ENCODE measurements around the gene SPG7. TPM values are rescaled to one million over a fixed set of nuclear protein-coding genes. Genes with fewer than 3 reads are reported as not detected.

The SPG7 gene
- total and polyA plus RNA-seq, 9 of the 15 experiments (the other 6 are each of a cell fraction or from before 2014, with no cell fraction given) = 5.8 to 89.1 (median 49.4) TPM

- Histone ChIP-seq H4K20me1 (replicated peaks; ENCODE audit: control insufficient read depth, insufficient read depth, low read length) (peaks cover 46% of the 10 kb centered on the region), H3K36me3 (ENCODE audit: control insufficient read depth, insufficient read depth, low read length) (peaks cover 63% of the 10 kb centered on the region), H3K9me3 (replicated peaks; ENCODE audit: control insufficient read depth, insufficient read depth, low read depth, low read length) (0 out of 2 replicates have a peak, but pooled peaks cover 2% of the 10 kb centered on the region), H2AFZ (ENCODE audit: low read depth, low read length) (peak within 1 kb of the TSS; percentile 87), H3K9me1 (ENCODE audit: control insufficient read depth, insufficient read depth, low read length) (peaks cover 6% of the 10 kb centered on the region), H3K4me1 (replicated peaks in 1 of 2; ENCODE audit: control insufficient read depth in 2 of 2, insufficient read depth in 2 of 2, low read length in 2 of 2) (peaks cover 35 to 62% of the 10 kb centered on the region in 2 experiments; a peak in 4 of 5 replicates), H3K27me3 (ENCODE audit: control insufficient read depth in 2 of 2, insufficient read depth in 2 of 2, low read length in 2 of 2) (no peaks in the 10 kb centered on the region; a peak in 1 of 5 replicates), H3K9ac (ENCODE audit: insufficient read depth in 1 of 2, low read depth in 2 of 2, low read length in 2 of 2) (peak within 1 kb of the TSS; percentile 95 to 96), H3K79me2 (ENCODE audit: control insufficient read depth, insufficient read depth, low read length) (peaks cover 51% of the 10 kb centered on the region), H3K4me3 (peak within 1 kb of the TSS; percentile 84), H3K4me2 (ENCODE audit: insufficient read depth, low read length) (peak within 1 kb of the TSS; percentile 99), H3K27ac (ENCODE audit: extremely low read depth, low read depth, low read length) (peak within 1 kb of the TSS; percentile 94)
- CTCF ChIA-PET (ENCODE audit: low intra/inter-chr PET ratio) = no interaction called here
- BruUV-seq (replicated peaks) = TSS peak; percentile 59
- ATAC-seq = peak; percentile 85
- in situ Hi-C loops (cut with MboI) (no loop called here), intact Hi-C loops (cut with micrococcal nuclease) (loop anchor here (10.0 kb wide), 1 partner anchor 756 kb away; the partner anchor contains the start of gene CDT1)
- peak; percentile 80 for FAIRE-seq
- DNase-seq (ENCODE audit: extremely low read depth in 1 of 4, low spot score in 3 of 4) = peak; percentile 93 to 97 (median 95)
- WGBS (ENCODE audit: insufficient coverage, low coverage, missing lambda C conversion rate) = under 1% methylated on average over 68 of the region's 87 CpGs
- POLR2A ChIA-PET = interaction anchor here (0.6 to 1.9 kb wide), 7 partner anchors 8 to 750 kb away, joined by 3 to 4 read pairs (median 3); no protein-coding TSS in a partner anchor
- TF ChIP-seq POLR2H (tag; IDR thresholded peaks at IDR 0.05; ENCODE audit: low read depth) = peak; percentile 97
- TF ChIP-seq RAD21 (CRISPR knock-in tag; conservative IDR thresholded peaks at IDR 0.05 in 1 of 2, IDR thresholded peaks at IDR 0.05 in 1 of 2) = no peak
- no peak for TF ChIP-seq GABPB2 (CRISPR knock-in tag; conservative IDR thresholded peaks at IDR 0.05)
- TF ChIP-seq ZNF24 (IDR thresholded peaks at IDR 0.05) = no peak; the same call in 1 of the 2 replicates
- TF ChIP-seq RFX5 (IDR thresholded peaks at IDR 0.05; ENCODE audit: low read depth, low read length) = no peak
- no peak for TF ChIP-seq OTX1 (CRISPR knock-in tag; IDR thresholded peaks at IDR 0.05)
- TF ChIP-seq THRA (IDR thresholded peaks at IDR 0.05) = no peak
- TF ChIP-seq SAFB (IDR thresholded peaks at IDR 0.05; ENCODE audit: borderline replicate concordance, low read depth, low read length) = no peak
- TF ChIP-seq ZFPM2 (CRISPR knock-in tag; IDR thresholded peaks at IDR 0.05) = no peak
- TF ChIP-seq, protein P1, sequence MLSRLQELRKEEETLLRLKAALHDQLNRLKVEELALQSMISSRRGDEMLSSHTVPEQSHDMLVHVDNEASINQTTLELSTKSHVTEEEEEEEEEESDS (CRISPR knock-in tag; IDR thresholded peaks at IDR 0.05) = no peak
- TF ChIP-seq WHSC1 (IDR thresholded peaks at IDR 0.05; ENCODE audit: low read length) = no peak
- TF ChIP-seq ATF2 (CRISPR knock-in tag; IDR thresholded peaks at IDR 0.05) = 0 out of 2 replicates have a peak, but pooled peaks have one; percentile 52
- TF ChIP-seq, protein P2, sequence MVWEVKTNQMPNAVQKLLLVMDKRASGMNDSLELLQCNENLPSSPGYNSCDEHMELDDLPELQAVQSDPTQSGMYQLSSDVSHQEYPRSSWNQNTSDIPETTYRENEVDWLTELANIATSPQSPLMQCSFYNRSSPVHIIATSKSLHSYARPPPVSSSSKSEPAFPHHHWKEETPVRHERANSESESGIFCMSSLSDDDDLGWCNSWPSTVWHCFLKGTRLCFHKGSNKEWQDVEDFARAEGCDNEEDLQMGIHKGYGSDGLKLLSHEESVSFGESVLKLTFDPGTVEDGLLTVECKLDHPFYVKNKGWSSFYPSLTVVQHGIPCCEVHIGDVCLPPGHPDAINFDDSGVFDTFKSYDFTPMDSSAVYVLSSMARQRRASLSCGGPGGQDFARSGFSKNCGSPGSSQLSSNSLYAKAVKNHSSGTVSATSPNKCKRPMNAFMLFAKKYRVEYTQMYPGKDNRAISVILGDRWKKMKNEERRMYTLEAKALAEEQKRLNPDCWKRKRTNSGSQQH (CRISPR knock-in tag; IDR thresholded peaks at IDR 0.05) = no peak
- peak; percentile 72 to 74 for TF ChIP-seq FOXK2 (conservative IDR thresholded peaks at IDR 0.05 in 1 of 2, IDR thresholded peaks at IDR 0.05 in 1 of 2; ENCODE audit: low read depth in 2 of 2)
- TF ChIP-seq ZNF224 (CRISPR knock-in tag; IDR thresholded peaks at IDR 0.05) = no peak
- TF ChIP-seq ARID2 (IDR thresholded peaks at IDR 0.05) = no peak
- no peak for TF ChIP-seq MAFG (tag; conservative IDR thresholded peaks at IDR 0.05)
- TF ChIP-seq ZNF263 (CRISPR knock-in tag; IDR thresholded peaks at IDR 0.05; ENCODE audit: borderline replicate concordance) = no peak
These were observed 52.4 kb downstream of the SPG7 start, which contains the start of gene RPL13 for GRCh38 chr16:89560378-89561141. Gene RPL13, plus strand, starts transcription at chr16:89560682. Its CDS starts 278 bp downstream, at chr16:89560960.
